A549 (cell line): ENCODE results near the gene DTD2. TPM values are rescaled to one million over a fixed set of nuclear protein-coding genes. Genes with fewer than 3 reads are reported as not detected.
A peak's percentile ranks its signal among the peaks of the same experiment; 100 is the strongest.

Experiments used
- ATAC-seq, 2 experiments: fragments of 200-7000 bp in 1 of 2; fragments of >200 bp in 1 of 2; cut with Nextera tagmentation in 1 of 2; cut with Tn5 transposase in 1 of 2; 3 replicates each; pipeline versions ENCODE4 v1.8.0 to v1.9.1; 2018 to 2020; ENCODE audit warnings: mild to moderate bottlenecking in 1 of 2, moderate library complexity in 1 of 2
- CTCF ChIA-PET: fragments of 300-600 bp; sonication (Branson Sonifier 250); formaldehyde crosslinking; extraction: SDS; loops from one replicate; lab custom pipeline; 2021; ENCODE audit warnings: antibody characterized with exemption, inconsistent platforms; lab: Yijun Ruan, JAX
- POLR2A ChIA-PET: fragments of 350-600 bp; formaldehyde crosslinking; extraction: SDS; loops from one replicate; lab custom pipeline; 2021; ENCODE audit warnings: antibody characterized with exemption, inconsistent platforms; lab: Yijun Ruan, JAX
- DNase-seq, 2 experiments: peaks; one replicate each; pipeline versions ENCODE4 v3.0.0 to v3.0.0-alpha.2; 2011 to 2016; ENCODE audit warnings: low read depth in 1 of 2, low spot score in 1 of 2
- FAIRE-seq: peaks from 2 replicates; lab custom pipeline; 2011; peaks lifted over from hg19 to GRCh38; lab: Jason Lieb, UNC
- H3K27ac ChIP-seq, 2 experiments: fragments of >200 bp; sonication (Bioruptor Twin); formaldehyde crosslinking; 3 replicates each; pipeline ENCODE4 v1.5.1; 2016 to 2017
- H3K4me1 ChIP-seq: fragments of >200 bp; sonication (Bioruptor Twin); formaldehyde crosslinking; 3 replicates; pipeline ENCODE4 v1.6.1; 2016
- H3K4me2 ChIP-seq: fragments of >200 bp; sonication (Bioruptor Twin); formaldehyde crosslinking; 3 replicates; pipeline ENCODE4 v1.6.1; 2016
- H3K4me3 ChIP-seq: fragments of >200 bp; sonication (Bioruptor Twin); formaldehyde crosslinking; 3 replicates; pipeline ENCODE4 v1.5.1; 2016
- H3K9me3 ChIP-seq: fragments of >200 bp; sonication (Bioruptor Twin); formaldehyde crosslinking; 3 replicates; pipeline ENCODE4 v1.6.1; 2016
- CHD2 ChIP-seq: fragments of 150-350 bp; IDR thresholded peaks from 2 replicates; pipeline ENCODE4 v1.6.1; 2014; ENCODE audit warnings: low read length; ENCODE audit not compliant: partially characterized antibody
- CHD4 ChIP-seq: fragments of 200-600 bp; sonication (generic); IDR thresholded peaks from 2 replicates; pipeline ENCODE4 v1.6.1; 2016; ENCODE audit warnings: antibody characterized with exemption, mild to moderate bottlenecking, borderline replicate concordance
- FOSL2 ChIP-seq, 2 experiments: fragments of 450-650 bp in 1 of 2; fragments of >200 bp in 1 of 2; sonication (Bioruptor Twin) in 1 of 2; formaldehyde crosslinking; IDR thresholded peaks; 2 replicates each; pipeline versions ENCODE4 v1.5.0 to v1.6.1; 2016 to 2020; ENCODE audit warnings: mild to moderate bottlenecking in 1 of 2, moderate library complexity in 1 of 2
- JUN ChIP-seq, 2 experiments: fragments of >200 bp; sonication (Bioruptor Twin); formaldehyde crosslinking; IDR thresholded peaks; 2 replicates in 1 of 2; 3 replicates in 1 of 2; pipeline ENCODE4 v1.6.1; 2016 to 2017
- MAZ ChIP-seq: fragments of 150-350 bp; IDR thresholded peaks from 2 replicates; pipeline ENCODE4 v1.6.1; 2014; ENCODE audit warnings: antibody characterized with exemption, low read depth, low read length, borderline replicate concordance
- MYC ChIP-seq: IDR thresholded peaks from 2 replicates; pipeline ENCODE4 v1.6.1; 2012; ENCODE audit warnings: mild to moderate bottlenecking, inconsistent platforms, low read length, improper control_type of control experiment, borderline replicate concordance
- PHF8 ChIP-seq: fragments of 200-600 bp; sonication (generic); IDR thresholded peaks from 2 replicates; pipeline ENCODE4 v1.6.1; 2016; ENCODE audit warnings: low read depth, mild to moderate bottlenecking, antibody characterized with exemption, moderate library complexity, borderline replicate concordance
- POLR2A ChIP-seq: IDR thresholded peaks from 2 replicates; pipeline ENCODE4 v1.6.1; 2012; ENCODE audit warnings: mild to moderate bottlenecking, low read length
- RARB ChIP-seq: fragments of 250-450 bp; sonication (Bioruptor Pico); IDR thresholded peaks from 2 replicates; pipeline ENCODE4 v1.8.0; 2021; ENCODE audit warnings: mild to moderate bottlenecking, moderate library complexity
- RFX5 ChIP-seq: fragments of 450-650 bp; IDR thresholded peaks from 2 replicates; pipeline ENCODE4 v1.7.1; 2014; ENCODE audit warnings: antibody characterized with exemption, mild to moderate bottlenecking, moderate library complexity
- ZFP36 ChIP-seq: fragments of 450-650 bp; IDR thresholded peaks from 2 replicates; pipeline ENCODE4 v1.6.1; 2014; ENCODE audit warnings: borderline replicate concordance; ENCODE audit not compliant: partially characterized antibody
- WGBS: methylation state at CpG from one replicate; pipeline ENCODE4 v1.1.6; 2017; ENCODE audit errors: missing lambda C conversion rate; 5-methylcytosine and 5-hydroxymethylcytosine counted together
- polyA minus RNA-seq: library from RNA; depleted of rRNA, polyadenylated mRNA; stranded (reverse); fragments of >200 nt; gene quantifications from 2 replicates; pipeline ENCODE4 v1.2.3, GENCODE V29; 2011; rRNA and poly(A)+ RNA removed
- polyA plus RNA-seq, 4 experiments: library from polyadenylated mRNA; depleted of rRNA in 3 of 4; stranded (reverse); fragments of >200 nt; fragmentation: RNase III in 1 of 4; extraction: RNeasy Plus Mini Kit Qiagen cat#74134 plus additional on column Dnase treatment in 1 of 4; gene quantifications; 2 replicates in 3 of 4; 3 replicates in 1 of 4; pipeline ENCODE4 v1.2.3, GENCODE V29; 2011 to 2017
- TF ChIP-seq, protein P1 (sequence below): fragments of >200 bp; sonication (Bioruptor Twin); formaldehyde crosslinking; IDR thresholded peaks from 3 replicates; pipeline ENCODE4 v1.6.1; 2016
- TF ChIP-seq, protein P2 (sequence below): IDR thresholded peaks from 2 replicates; pipeline ENCODE4 v1.6.1; 2012; ENCODE audit warnings: low read depth, borderline replicate concordance
- TF ChIP-seq, protein P3 (sequence below): IDR thresholded peaks from 2 replicates; pipeline ENCODE4 v1.6.1; 2012
- TF ChIP-seq, protein P4 (sequence below): fragments of 250-450 bp; sonication (Bioruptor Pico); IDR thresholded peaks from 2 replicates; pipeline ENCODE4 v1.5.0; 2021; ENCODE audit warnings: mild to moderate bottlenecking, moderate library complexity, borderline replicate concordance
- TF ChIP-seq, protein P5 (sequence below): fragments of >200 bp; sonication (Bioruptor Twin); formaldehyde crosslinking; IDR thresholded peaks from 3 replicates; pipeline ENCODE4 v1.5.1; 2016
- TF ChIP-seq, protein P6 (sequence below): fragments of 200-600 bp; sonication (generic); IDR thresholded peaks from 2 replicates; pipeline ENCODE4 v1.6.1; 2016; ENCODE audit warnings: antibody characterized with exemption, mild to moderate bottlenecking, moderate library complexity
- TF ChIP-seq, protein P7 (sequence below): fragments of >200 bp; sonication (Bioruptor Twin); formaldehyde crosslinking; IDR thresholded peaks from 2 replicates; pipeline ENCODE4 v1.6.1; 2016
- TF ChIP-seq, protein P8 (sequence below): fragments of 450-650 bp; IDR thresholded peaks from 2 replicates; pipeline ENCODE4 v1.6.1; 2014; ENCODE audit warnings: antibody characterized with exemption

Gene DTD2
- polyA plus RNA-seq (2011; rRNA removed), result 26.3 and 39.5 TPM in 2 replicates
- polyA plus RNA-seq (2012; cell fraction: cytosol; rRNA removed), result 17.5 and 23.6 TPM in 2 replicates
- polyA plus RNA-seq (2012; cell fraction: nucleus; rRNA removed), result 14.6 and 14.9 TPM in 2 replicates
- 24.9 to 29.6 TPM (median 28.5 TPM) in 3 replicates for polyA plus RNA-seq (2017; fragmentation: RNase III; extraction: RNeasy Plus Mini Kit Qiagen cat#74134 plus additional on column Dnase treatment)
- 11.7 and 11.9 TPM in 2 replicates for polyA minus RNA-seq

DNA sequence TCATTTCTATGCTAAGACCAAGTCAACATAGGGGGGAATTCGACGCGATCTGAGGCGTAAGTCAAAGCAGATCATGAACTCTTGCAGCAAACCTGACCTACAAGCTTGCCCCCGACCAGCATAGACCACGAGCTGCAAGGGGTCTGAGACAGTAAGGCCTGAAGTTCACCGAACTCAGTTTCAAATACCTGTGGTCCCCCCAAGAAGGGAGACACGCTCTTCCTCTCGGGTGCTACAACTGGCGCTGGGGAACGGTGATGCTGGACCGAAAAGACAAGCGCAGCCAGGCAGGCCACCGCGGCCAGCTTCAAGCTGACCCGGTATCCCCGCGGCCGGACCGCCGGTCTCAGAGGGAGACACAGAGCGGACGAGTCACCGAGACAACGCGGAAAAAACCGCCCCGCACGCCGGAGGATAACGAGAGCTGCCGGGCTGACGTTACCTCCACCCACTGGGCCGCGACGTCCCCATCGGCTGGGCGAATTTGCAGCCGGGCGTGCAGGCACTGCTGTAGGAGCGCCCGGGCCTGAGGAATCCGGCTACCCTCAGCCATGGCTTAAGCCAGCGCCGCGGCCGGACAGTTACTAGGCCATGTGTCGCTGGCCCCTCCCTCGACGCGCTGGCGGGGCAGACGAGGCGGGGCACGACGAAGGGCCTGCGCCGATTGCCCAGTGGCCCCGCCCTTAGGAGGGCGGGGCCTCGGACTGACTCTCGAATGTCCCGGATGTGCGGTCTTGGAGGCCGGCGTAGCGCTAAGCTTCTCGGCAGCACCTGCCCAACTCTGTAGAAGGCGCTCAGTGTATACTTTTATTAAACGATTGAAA, at the start of gene DTD2:
TSS of gene DTD2 (minus strand) at position 666 of the 824 bp plus-strand sequence. CDS start at position 553, 113 bp downstream.
- TF ChIP-seq, protein P1, sequence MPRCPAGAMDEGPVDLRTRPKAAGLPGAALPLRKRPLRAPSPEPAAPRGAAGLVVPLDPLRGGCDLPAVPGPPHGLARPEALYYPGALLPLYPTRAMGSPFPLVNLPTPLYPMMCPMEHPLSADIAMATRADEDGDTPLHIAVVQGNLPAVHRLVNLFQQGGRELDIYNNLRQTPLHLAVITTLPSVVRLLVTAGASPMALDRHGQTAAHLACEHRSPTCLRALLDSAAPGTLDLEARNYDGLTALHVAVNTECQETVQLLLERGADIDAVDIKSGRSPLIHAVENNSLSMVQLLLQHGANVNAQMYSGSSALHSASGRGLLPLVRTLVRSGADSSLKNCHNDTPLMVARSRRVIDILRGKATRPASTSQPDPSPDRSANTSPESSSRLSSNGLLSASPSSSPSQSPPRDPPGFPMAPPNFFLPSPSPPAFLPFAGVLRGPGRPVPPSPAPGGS, result peak; percentile 87
- TF ChIP-seq JUN (IDR thresholded peaks at IDR 0.05) (peak; percentile 70 to 96; a peak in 4 of 5 replicates), POLR2A (peak; percentile 96), RFX5 (peak; percentile 27; the same call in 1 of the 2 replicates), CHD4 (no peak), MAZ (peak; percentile 48; the same call in 1 of the 2 replicates), PHF8 (peak; percentile 95), MYC (peak; percentile 38; the same call in 1 of the 2 replicates)
- TF ChIP-seq, protein P2, sequence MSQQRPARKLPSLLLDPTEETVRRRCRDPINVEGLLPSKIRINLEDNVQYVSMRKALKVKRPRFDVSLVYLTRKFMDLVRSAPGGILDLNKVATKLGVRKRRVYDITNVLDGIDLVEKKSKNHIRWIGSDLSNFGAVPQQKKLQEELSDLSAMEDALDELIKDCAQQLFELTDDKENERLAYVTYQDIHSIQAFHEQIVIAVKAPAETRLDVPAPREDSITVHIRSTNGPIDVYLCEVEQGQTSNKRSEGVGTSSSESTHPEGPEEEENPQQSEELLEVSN, result 0 out of 2 replicates have a peak, but pooled peaks have one; percentile 18
- TF ChIP-seq, protein P3, sequence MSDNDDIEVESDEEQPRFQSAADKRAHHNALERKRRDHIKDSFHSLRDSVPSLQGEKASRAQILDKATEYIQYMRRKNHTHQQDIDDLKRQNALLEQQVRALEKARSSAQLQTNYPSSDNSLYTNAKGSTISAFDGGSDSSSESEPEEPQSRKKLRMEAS, result peak; percentile 91
- TF ChIP-seq, protein P4, sequence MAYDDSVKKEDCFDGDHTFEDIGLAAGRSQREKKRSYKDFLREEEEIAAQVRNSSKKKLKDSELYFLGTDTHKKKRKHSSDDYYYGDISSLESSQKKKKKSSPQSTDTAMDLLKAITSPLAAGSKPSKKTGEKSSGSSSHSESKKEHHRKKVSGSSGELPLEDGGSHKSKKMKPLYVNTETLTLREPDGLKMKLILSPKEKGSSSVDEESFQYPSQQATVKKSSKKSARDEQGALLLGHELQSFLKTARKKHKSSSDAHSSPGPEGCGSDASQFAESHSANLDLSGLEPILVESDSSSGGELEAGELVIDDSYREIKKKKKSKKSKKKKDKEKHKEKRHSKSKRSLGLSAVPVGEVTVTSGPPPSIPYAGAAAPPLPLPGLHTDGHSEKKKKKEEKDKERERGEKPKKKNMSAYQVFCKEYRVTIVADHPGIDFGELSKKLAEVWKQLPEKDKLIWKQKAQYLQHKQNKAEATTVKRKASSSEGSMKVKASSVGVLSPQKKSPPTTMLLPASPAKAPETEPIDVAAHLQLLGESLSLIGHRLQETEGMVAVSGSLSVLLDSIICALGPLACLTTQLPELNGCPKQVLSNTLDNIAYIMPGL (CRISPR knock-in tag), result no peak
- TF ChIP-seq, protein P5, sequence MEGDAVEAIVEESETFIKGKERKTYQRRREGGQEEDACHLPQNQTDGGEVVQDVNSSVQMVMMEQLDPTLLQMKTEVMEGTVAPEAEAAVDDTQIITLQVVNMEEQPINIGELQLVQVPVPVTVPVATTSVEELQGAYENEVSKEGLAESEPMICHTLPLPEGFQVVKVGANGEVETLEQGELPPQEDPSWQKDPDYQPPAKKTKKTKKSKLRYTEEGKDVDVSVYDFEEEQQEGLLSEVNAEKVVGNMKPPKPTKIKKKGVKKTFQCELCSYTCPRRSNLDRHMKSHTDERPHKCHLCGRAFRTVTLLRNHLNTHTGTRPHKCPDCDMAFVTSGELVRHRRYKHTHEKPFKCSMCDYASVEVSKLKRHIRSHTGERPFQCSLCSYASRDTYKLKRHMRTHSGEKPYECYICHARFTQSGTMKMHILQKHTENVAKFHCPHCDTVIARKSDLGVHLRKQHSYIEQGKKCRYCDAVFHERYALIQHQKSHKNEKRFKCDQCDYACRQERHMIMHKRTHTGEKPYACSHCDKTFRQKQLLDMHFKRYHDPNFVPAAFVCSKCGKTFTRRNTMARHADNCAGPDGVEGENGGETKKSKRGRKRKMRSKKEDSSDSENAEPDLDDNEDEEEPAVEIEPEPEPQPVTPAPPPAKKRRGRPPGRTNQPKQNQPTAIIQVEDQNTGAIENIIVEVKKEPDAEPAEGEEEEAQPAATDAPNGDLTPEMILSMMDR, result no peak
- ATAC-seq (peak; percentile 99), FAIRE-seq (no peak), DNase-seq (peak; percentile 81 to 96)
- CTCF ChIA-PET, result interaction anchor here (0.7 to 1.8 kb wide), 3 partner anchors 30 to 797 kb away, joined by 3 to 5 read pairs (median 4); partner anchors contain the start of gene GPR33
- Histone ChIP-seq H3K9me3 (no peaks in the 10 kb centered on the region), H3K4me1 (peaks cover 21% of the 10 kb centered on the region), H3K4me2 (peak within 1 kb of the TSS; percentile 85), H3K27ac (peak within 1 kb of the TSS; percentile 95 to 97), H3K4me3 (peak within 1 kb of the TSS; percentile 70)
- POLR2A ChIA-PET, result interaction anchor here (1.0 to 2.8 kb wide), 12 partner anchors 9 to 798 kb away, joined by 3 to 36 read pairs (median 4); partner anchors contain the start of genes ARHGAP5, HEATR5A, HECTD1 and RNU6-8
- 13% methylated on average over 41 of the region's 70 CpGs for WGBS

DNA sequence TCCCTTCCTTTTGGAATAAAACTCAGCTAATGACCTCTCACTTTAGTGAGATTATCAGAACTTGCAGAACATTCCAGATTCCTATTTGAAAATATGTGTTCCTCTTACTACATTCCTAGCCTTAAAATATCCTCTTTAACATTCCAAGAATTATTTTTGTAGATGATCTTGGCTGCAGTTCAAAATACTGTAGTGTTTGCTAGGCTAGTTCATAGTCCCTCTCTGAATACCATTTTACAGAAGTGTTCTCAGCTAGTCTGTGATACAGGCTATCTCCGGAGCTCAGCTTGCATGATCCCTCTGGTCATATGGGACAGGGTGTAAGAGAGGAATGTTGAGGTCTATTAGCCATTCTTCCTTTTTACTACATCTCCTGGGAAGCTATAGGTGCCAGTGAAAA, 48.1 kb upstream of the DTD2 start:
- Histone ChIP-seq H3K4me3 (no peak overlapping the region), H3K4me1 (no peaks in the 10 kb centered on the region), H3K9me3 (no peaks in the 10 kb centered on the region), H3K27ac (no peak overlapping the region), H3K4me2 (no peak overlapping the region)
- POLR2A ChIA-PET, result interaction anchor here (1.3 kb wide), 1 partner anchor 85 kb away, joined by 3 read pairs; the partner anchor contains the start of gene HEATR5A
- DNase-seq, result no peak
- FAIRE-seq, result no peak
- CTCF ChIA-PET, result interaction anchor here (1.0 to 2.2 kb wide), 2 partner anchors 747 to 749 kb away, joined by 4 to 13 read pairs; no protein-coding TSS in a partner anchor
- WGBS, result 75% methylated on average over 1 of the region's 1 CpG
- no peak for ATAC-seq
- TF ChIP-seq RARB (CRISPR knock-in tag) (no peak), CHD2 (no peak), ZFP36 (no peak), FOSL2 (IDR thresholded peaks at IDR 0.05) (no peak), FOSL2 (CRISPR knock-in tag; IDR thresholded peaks at IDR 0.05) (no peak), MYC (no peak)
- TF ChIP-seq, protein P6, sequence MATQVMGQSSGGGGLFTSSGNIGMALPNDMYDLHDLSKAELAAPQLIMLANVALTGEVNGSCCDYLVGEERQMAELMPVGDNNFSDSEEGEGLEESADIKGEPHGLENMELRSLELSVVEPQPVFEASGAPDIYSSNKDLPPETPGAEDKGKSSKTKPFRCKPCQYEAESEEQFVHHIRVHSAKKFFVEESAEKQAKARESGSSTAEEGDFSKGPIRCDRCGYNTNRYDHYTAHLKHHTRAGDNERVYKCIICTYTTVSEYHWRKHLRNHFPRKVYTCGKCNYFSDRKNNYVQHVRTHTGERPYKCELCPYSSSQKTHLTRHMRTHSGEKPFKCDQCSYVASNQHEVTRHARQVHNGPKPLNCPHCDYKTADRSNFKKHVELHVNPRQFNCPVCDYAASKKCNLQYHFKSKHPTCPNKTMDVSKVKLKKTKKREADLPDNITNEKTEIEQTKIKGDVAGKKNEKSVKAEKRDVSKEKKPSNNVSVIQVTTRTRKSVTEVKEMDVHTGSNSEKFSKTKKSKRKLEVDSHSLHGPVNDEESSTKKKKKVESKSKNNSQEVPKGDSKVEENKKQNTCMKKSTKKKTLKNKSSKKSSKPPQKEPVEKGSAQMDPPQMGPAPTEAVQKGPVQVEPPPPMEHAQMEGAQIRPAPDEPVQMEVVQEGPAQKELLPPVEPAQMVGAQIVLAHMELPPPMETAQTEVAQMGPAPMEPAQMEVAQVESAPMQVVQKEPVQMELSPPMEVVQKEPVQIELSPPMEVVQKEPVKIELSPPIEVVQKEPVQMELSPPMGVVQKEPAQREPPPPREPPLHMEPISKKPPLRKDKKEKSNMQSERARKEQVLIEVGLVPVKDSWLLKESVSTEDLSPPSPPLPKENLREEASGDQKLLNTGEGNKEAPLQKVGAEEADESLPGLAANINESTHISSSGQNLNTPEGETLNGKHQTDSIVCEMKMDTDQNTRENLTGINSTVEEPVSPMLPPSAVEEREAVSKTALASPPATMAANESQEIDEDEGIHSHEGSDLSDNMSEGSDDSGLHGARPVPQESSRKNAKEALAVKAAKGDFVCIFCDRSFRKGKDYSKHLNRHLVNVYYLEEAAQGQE, result no peak
- TF ChIP-seq, protein P2, result no peak
- TF ChIP-seq, protein P7, sequence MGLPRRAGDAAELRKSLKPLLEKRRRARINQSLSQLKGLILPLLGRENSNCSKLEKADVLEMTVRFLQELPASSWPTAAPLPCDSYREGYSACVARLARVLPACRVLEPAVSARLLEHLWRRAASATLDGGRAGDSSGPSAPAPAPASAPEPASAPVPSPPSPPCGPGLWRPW, result no peak
- TF ChIP-seq, protein P8, sequence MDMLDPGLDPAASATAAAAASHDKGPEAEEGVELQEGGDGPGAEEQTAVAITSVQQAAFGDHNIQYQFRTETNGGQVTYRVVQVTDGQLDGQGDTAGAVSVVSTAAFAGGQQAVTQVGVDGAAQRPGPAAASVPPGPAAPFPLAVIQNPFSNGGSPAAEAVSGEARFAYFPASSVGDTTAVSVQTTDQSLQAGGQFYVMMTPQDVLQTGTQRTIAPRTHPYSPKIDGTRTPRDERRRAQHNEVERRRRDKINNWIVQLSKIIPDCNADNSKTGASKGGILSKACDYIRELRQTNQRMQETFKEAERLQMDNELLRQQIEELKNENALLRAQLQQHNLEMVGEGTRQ, result no peak
